GM21423 (cell line): ENCODE measurements around the gene FUZ.

ENCODE experiments used
- ATAC-seq: cut with Tn5 transposase; IDR thresholded peaks from one replicate; pipeline ENCODE4 v1.9.1; 2021; ENCODE audit warnings: mild to moderate bottlenecking, moderate library complexity; ENCODE audit not compliant: unreplicated experiment

FUZ gene

GRCh38 chr19:49786376-49786820, 26.7 kb downstream of the FUZ start:
- ATAC-seq = no peak

GRCh38 chr19:49782515-49782914, 30.6 kb downstream of the FUZ start:
- ATAC-seq = no peak

GRCh38 chr19:49781394-49781793, 31.7 kb downstream of the FUZ start:
- no peak for ATAC-seq

- no peak for ATAC-seq
These were observed 32.2 kb downstream of the FUZ start for GRCh38 chr19:49780861-49781260.

- no peak for ATAC-seq
These were observed 33.1 kb downstream of the FUZ start for GRCh38 chr19:49779731-49780555.

GRCh38 chr19:49776371-49776764, 36.7 kb downstream of the FUZ start:
- no peak for ATAC-seq

GRCh38 chr19:49775742-49776370, 37.2 kb downstream of the FUZ start:
- no peak for ATAC-seq

- no peak for ATAC-seq
These were observed 38.1 kb downstream of the FUZ start for GRCh38 chr19:49774969-49775368.

- ATAC-seq = no peak
These were observed 39.3 kb downstream of the FUZ start for GRCh38 chr19:49773663-49774350.

GRCh38 chr19:49772850-49773432, 40.2 kb downstream of the FUZ start:
- no peak for ATAC-seq

- no peak for ATAC-seq
These were observed 41.4 kb downstream of the FUZ start for GRCh38 chr19:49771674-49772139.

- ATAC-seq = no peak
These were observed 42.6 kb downstream of the FUZ start for GRCh38 chr19:49770529-49770928.

GRCh38 chr19:49767967-49768581, 45.0 kb downstream of the FUZ start:
- ATAC-seq = no peak

- ATAC-seq = no peak
These were observed 45.7 kb downstream of the FUZ start for GRCh38 chr19:49767381-49767780.

GRCh38 chr19:49766930-49767299, 46.2 kb downstream of the FUZ start, which contains the start of gene AP2A1:
AP2A1 (plus strand) TSS chr19:49767001; CDS start chr19:49767134, 133 bp downstream.
- ATAC-seq = no peak

- ATAC-seq = peak; percentile 91
These were observed 46.8 kb downstream of the FUZ start for GRCh38 chr19:49766007-49766929.

GRCh38 chr19:49764341-49764740, 48.8 kb downstream of the FUZ start:
- no peak for ATAC-seq

- no peak for ATAC-seq
These were observed 49.9 kb downstream of the FUZ start, which contains the start of gene TSKS for GRCh38 chr19:49763230-49763629. TSKS (minus strand) TSS chr19:49763306; CDS start chr19:49763247, 59 bp downstream.

GRCh38 chr19:49761625-49762311, 51.3 kb downstream of the FUZ start:
- no peak for ATAC-seq
